ENCODE results near the gene HPRT1.
A peak's percentile ranks its signal among the peaks of the same experiment; 100 is the strongest.

HPRT1 gene

DNA sequence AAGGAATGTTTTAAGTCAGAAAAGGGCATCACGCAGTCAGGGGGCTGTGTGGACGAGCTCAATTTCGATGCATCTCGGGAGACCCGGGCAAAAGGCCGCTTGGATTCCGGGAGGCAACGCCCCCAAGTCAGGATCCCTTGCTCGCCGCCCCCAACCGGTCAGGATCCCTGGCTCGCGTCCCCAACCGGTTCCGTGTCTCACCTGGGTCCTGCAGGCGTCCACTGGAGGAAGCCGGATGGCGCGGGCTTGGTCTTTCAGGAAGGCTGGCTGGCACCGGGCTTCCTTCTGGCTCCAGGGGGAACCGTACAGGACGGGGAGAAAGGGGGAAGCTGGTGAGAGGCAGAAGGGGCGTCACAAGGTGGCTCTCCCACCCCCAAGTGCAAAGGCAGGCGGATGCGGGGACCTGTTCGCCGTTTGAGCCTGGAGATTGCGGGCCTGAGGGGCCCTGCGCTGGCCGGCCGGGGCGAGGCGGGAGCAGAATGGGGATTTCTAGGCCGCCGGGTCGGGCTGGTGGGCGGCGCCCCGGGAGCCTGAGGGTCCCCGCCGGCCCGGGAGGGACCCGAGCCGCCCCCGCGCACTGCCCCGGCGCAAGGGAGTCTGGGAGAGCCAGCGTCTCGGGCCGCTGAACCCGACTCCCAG, 84.7 kb downstream of the HPRT1 start:
- DNase-seq: no peak

DNA sequence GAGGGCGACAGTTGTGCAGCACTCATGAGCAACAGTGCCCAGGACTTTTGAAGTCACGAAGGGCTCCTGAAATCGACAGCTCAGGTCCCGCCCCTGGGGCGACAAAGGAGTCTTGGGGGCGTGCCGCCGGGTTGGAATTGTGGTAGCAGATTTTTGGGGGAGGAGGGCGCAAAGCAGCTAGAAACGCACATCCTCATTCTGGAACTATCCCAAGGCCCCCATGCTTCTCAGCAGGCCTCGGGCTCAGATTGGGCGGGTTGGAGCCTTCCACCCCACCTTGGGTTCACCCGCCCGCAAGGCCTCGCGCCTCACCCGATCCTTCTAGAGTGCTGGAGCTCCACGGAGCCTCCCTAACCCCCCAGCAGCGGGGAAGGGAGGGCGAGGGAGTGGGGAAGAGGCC, 85.5 kb downstream of the HPRT1 start:
- DNase-seq: no peak

DNA sequence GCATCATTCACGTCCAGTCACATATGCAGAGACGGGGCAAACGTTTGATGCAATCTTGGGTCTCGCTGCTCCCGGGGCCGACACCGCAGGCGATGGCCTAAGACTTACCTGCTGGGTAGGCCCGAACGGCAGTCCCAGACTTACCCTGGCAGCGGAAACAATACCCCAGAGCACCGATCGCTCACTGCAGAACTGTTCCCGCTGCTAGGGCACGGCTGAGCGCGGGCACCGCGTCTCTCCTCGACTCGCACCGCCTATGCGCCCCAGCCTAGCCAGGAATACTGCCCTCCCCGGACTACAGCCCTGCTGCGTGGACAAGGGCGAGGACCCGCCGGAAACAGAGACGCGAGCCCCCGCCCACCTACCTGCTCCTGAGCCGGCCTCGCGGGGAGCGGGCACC, 86.2 kb downstream of the HPRT1 start:
- DNase-seq: no peak

DNA sequence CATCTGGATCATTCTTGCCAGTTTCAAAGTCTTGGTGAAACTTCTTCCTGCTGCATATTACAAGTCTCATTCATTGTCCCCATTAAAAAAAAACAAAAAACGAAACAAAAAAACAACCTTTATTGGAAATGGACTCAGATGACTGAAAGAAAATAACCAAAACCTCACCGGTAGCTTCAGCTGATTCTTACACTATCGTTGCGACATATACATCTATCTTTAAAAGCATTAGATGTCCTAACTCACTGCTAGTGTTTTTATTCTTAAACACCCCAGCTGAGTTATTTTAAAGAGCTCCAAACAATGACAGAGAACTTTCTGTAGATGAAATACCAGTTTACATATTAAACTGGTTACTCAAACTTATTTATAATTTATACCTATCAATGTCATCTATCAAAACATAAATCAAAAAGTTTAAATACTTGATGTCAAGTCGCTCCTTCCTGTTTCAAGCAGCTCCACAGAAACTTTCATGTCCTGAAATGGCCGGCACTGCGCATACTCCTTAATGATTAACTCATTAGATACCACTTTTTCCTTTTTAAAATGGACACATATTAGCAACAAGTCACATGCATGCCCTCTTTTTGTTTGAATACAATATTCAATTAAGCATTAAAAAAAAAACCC, 87.2 kb downstream of the HPRT1 start:
- no peak for DNase-seq

DNA sequence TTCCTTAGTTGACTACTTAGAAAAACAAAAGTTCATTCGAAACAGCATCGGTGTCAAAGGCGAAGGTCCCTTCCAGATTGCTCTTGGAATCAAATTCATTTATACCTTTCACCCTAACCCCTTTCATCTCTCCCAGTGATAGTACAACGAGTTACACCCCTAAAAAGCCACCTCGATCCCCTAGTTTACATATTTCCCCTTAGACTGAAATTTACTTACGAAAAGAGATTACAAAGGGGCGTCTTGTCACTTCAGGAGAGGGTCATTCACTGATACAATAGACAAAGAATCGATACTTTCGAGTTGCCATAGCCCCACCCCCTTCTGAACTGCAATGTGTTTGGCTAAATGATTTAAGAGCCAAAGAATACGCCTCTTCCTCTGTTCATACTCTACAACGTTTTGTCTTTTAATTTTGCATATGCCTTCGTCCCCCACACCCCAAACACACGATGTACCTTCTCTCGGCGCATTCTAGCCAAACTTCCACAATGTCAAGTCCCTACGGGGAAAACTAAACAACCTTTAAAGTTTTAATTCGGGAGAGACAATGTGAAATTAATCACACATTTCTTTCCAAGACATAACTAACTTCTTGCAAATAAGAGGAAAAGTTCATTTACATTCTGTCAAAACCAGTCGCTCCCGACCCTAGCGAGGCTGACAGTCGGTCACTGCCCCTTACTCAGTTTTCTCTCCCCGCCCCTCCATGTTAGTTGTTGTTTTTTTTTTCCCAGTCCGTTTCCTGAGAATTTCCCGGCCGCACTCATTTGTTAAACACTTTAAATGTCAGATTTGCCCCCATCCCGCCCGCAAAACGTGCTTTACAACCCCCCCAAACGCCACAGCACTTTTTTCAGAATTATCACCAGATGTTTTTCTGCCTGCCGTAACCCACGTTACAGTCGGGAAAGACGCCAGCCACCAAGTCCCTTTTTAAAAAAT, 88.6 kb downstream of the HPRT1 start:
- peak; percentile 11 for DNase-seq

Measured in DMS79 treated with DMSO at 0.1 percent for 48 hours (cell line).